Astrocyte (in vitro differentiated cells and primary cell): ENCODE data around the gene AMBN. TPM values are rescaled to one million over a fixed set of nuclear protein-coding genes. Genes with fewer than 3 reads are reported as not detected.

Source experiments
- DNase-seq: peaks from one replicate; pipeline ENCODE4 v3.0.0-alpha.2; 2010; ENCODE audit warnings: low read depth
- FAIRE-seq: peaks from 2 replicates; lab custom pipeline; 2011; peaks lifted over from hg19 to GRCh38; lab: Jason Lieb, UNC
- H2AFZ ChIP-seq: 2 replicates; pipeline ENCODE4 v1.6.0; 2012; ENCODE audit warnings: low read depth, low read length, inconsistent platforms
- H3K27ac ChIP-seq: 2 replicates; pipeline ENCODE4 v1.5.1; 2011; ENCODE audit warnings: low read depth, low read length, inconsistent platforms
- H3K27me3 ChIP-seq: 2 replicates; pipeline ENCODE4 v1.6.0; 2011; ENCODE audit warnings: low read length, inconsistent platforms; ENCODE audit not compliant: insufficient read depth
- H3K36me3 ChIP-seq: 2 replicates; pipeline ENCODE4 v1.5.1; 2011; ENCODE audit warnings: low read length, inconsistent platforms; ENCODE audit not compliant: insufficient read depth
- H3K4me1 ChIP-seq: 2 replicates; pipeline ENCODE4 v1.5.1; 2011; ENCODE audit warnings: low read length, inconsistent platforms; ENCODE audit not compliant: insufficient read depth
- H3K4me2 ChIP-seq: 2 replicates; pipeline ENCODE4 v1.6.0; 2012; ENCODE audit warnings: low read length, inconsistent platforms
- H3K4me3 ChIP-seq: 2 replicates; pipeline ENCODE4 v1.5.1; 2011; ENCODE audit warnings: low read depth, mild to moderate bottlenecking, low read length, inconsistent platforms; ENCODE audit not compliant: insufficient read depth
- H3K79me2 ChIP-seq: 2 replicates; pipeline ENCODE4 v1.6.0; 2012; ENCODE audit warnings: mild to moderate bottlenecking, low read length, inconsistent platforms; ENCODE audit not compliant: insufficient read depth
- H3K9ac ChIP-seq: 2 replicates; pipeline ENCODE4 v1.6.0; 2012; ENCODE audit warnings: mild to moderate bottlenecking, low read length, inconsistent platforms
- H3K9me3 ChIP-seq: 2 replicates; pipeline ENCODE4 v1.5.1; 2012; ENCODE audit warnings: low read depth, mild to moderate bottlenecking, low read length, inconsistent platforms; ENCODE audit not compliant: insufficient read depth
- H4K20me1 ChIP-seq: 2 replicates; pipeline ENCODE4 v1.6.0; 2012; ENCODE audit warnings: low read length, inconsistent platforms; ENCODE audit not compliant: insufficient read depth
- H3K27ac Mint-ChIP-seq: one replicate; pipeline ENCODE4 v1.8.0; 2021; ENCODE audit warnings: mild to moderate bottlenecking, mixed read lengths; ENCODE audit not compliant: unreplicated experiment
- H3K27me3 Mint-ChIP-seq: one replicate; pipeline ENCODE4 v1.8.0; 2021; ENCODE audit warnings: low read depth, mixed read lengths; ENCODE audit not compliant: unreplicated experiment
- H3K36me3 Mint-ChIP-seq: one replicate; pipeline ENCODE4 v1.8.0; 2021; ENCODE audit warnings: low read depth, mixed read lengths; ENCODE audit not compliant: unreplicated experiment
- H3K4me1 Mint-ChIP-seq: one replicate; pipeline ENCODE4 v1.8.0; 2021; ENCODE audit warnings: low read depth, mixed read lengths; ENCODE audit not compliant: unreplicated experiment
- H3K4me3 Mint-ChIP-seq: one replicate; pipeline ENCODE4 v1.8.0; 2021; ENCODE audit warnings: mild to moderate bottlenecking, moderate library complexity, mixed read lengths; ENCODE audit not compliant: unreplicated experiment
- H3K9me3 Mint-ChIP-seq: one replicate; pipeline ENCODE4 v1.8.0; 2021; ENCODE audit warnings: mild to moderate bottlenecking, mixed read lengths; ENCODE audit not compliant: unreplicated experiment
- CTCF ChIP-seq: IDR thresholded peaks from 2 replicates; pipeline ENCODE4 v1.5.1; 2011; ENCODE audit warnings: low read depth, mild to moderate bottlenecking, inconsistent platforms, low read length, moderate library complexity; ENCODE audit not compliant: insufficient read depth
- EZH2 ChIP-seq: IDR thresholded peaks from 2 replicates; pipeline ENCODE4 v1.6.1; 2012; ENCODE audit warnings: mild to moderate bottlenecking, low read length, inconsistent platforms; ENCODE audit not compliant: insufficient read depth
- total RNA-seq: library from RNA; stranded (reverse); gene quantifications from 2 replicates; pipeline ENCODE4 v1.2.1, GENCODE V29; 2021

Gene AMBN
- total RNA-seq, 1 donor from 2014 or later: not detected

GRCh38 chr4:70577220-70577927, 14.7 kb upstream of the AMBN start:
- FAIRE-seq (no peak), DNase-seq (no peak)
- Mint-ChIP-seq H3K36me3 (no peaks in the 10 kb centered on the region), H3K4me3 (no peak overlapping the region), H3K4me1 (no peaks in the 10 kb centered on the region), H3K27ac (no peak overlapping the region), H3K27me3 (no peaks in the 10 kb centered on the region), H3K9me3 (no peaks in the 10 kb centered on the region)
- Histone ChIP-seq H3K79me2 (no peaks in the 10 kb centered on the region), H3K27ac (no peak overlapping the region), H3K4me2 (no peak overlapping the region), H4K20me1 (no peaks in the 10 kb centered on the region), H3K9ac (no peak overlapping the region), H2AFZ (no peak overlapping the region), H3K9me3 (no peaks in the 10 kb centered on the region), H3K27me3 (no peaks in the 10 kb centered on the region), H3K36me3 (no peaks in the 10 kb centered on the region), H3K4me3 (no peak overlapping the region), H3K4me1 (no peaks in the 10 kb centered on the region)
- TF ChIP-seq EZH2 (no peak), CTCF (no peak)

- H4K20me1 ChIP-seq: no peaks in the 10 kb centered on the region
- H3K4me2 ChIP-seq: no peak overlapping the region
- no peaks in the 10 kb centered on the region for H3K79me2 ChIP-seq
- no peak overlapping the region for H3K9ac ChIP-seq
- H3K9me3 ChIP-seq: no peaks in the 10 kb centered on the region
- H3K27me3 Mint-ChIP-seq: no peaks in the 10 kb centered on the region
- no peaks in the 10 kb centered on the region for H3K36me3 Mint-ChIP-seq
- H3K36me3 ChIP-seq: no peaks in the 10 kb centered on the region
- H3K4me3 Mint-ChIP-seq: no peak overlapping the region
- DNase-seq (no peak), FAIRE-seq (no peak)
- H3K9me3 Mint-ChIP-seq: no peaks in the 10 kb centered on the region
- H2AFZ ChIP-seq: no peak overlapping the region
- H3K27ac Mint-ChIP-seq: no peak overlapping the region
- TF ChIP-seq EZH2: no peak
- no peak for TF ChIP-seq CTCF
- H3K27ac ChIP-seq: no peak overlapping the region
- H3K4me3 ChIP-seq: no peak overlapping the region
- no peaks in the 10 kb centered on the region for H3K4me1 Mint-ChIP-seq
- no peaks in the 10 kb centered on the region for H3K4me1 ChIP-seq
- no peaks in the 10 kb centered on the region for H3K27me3 ChIP-seq
These were observed 10.1 kb upstream of the AMBN start for GRCh38 chr4:70581980-70582379.
